GM12878 (cell line): ENCODE data around the gene PARM1.

Experiments
- ATF7 ChIP-seq: fragments of 450-650 bp; IDR thresholded peaks from 2 replicates; pipeline ENCODE4 v1.6.1; 2016; ENCODE audit warnings: low read depth, mild to moderate bottlenecking
- EGR1 ChIP-seq, 2 experiments: IDR thresholded peaks; 1 replicate in 1 of 2; 2 replicates in 1 of 2; pipeline ENCODE4 v1.6.1; 2011 to 2012; ENCODE audit warnings: low read depth in 2 of 2, low read length in 2 of 2, borderline replicate concordance in 1 of 2, mild to moderate bottlenecking in 1 of 2, moderate library complexity in 1 of 2
- JUNB ChIP-seq: IDR thresholded peaks from 2 replicates; pipeline ENCODE4 v1.6.1; 2016; ENCODE audit warnings: antibody characterized with exemption, mild to moderate bottlenecking
- NR2C2 ChIP-seq: IDR thresholded peaks from 2 replicates; pipeline ENCODE4 v1.6.1; 2011; ENCODE audit warnings: borderline replicate concordance, low read depth; ENCODE audit not compliant: control insufficient read depth, insufficient read length
- RBBP5 ChIP-seq: fragments of 200-600 bp; sonication (generic); conservative IDR thresholded peaks from 2 replicates; pipeline ENCODE4 v1.6.1; 2016
- TCF3 ChIP-seq: IDR thresholded peaks from 2 replicates; pipeline ENCODE4 v1.6.1; 2012; ENCODE audit warnings: low read depth, mild to moderate bottlenecking, low read length, borderline replicate concordance; ENCODE audit not compliant: insufficient read depth
- TF ChIP-seq, protein P1 (sequence below), 3 experiments: IDR thresholded peaks in 2 of 3; conservative IDR thresholded peaks in 1 of 3; 2 replicates each; pipeline ENCODE4 v1.5.1; 2011; ENCODE audit warnings: low read depth in 3 of 3, low read length in 3 of 3, mild to moderate bottlenecking in 3 of 3, control low read depth in 2 of 3, moderate library complexity in 2 of 3, inconsistent platforms in 1 of 3, mixed read lengths in 1 of 3; ENCODE audit not compliant: control insufficient read depth in 2 of 3, insufficient read depth in 1 of 3; ENCODE audit errors: extremely low read depth in 1 of 3

DNA sequence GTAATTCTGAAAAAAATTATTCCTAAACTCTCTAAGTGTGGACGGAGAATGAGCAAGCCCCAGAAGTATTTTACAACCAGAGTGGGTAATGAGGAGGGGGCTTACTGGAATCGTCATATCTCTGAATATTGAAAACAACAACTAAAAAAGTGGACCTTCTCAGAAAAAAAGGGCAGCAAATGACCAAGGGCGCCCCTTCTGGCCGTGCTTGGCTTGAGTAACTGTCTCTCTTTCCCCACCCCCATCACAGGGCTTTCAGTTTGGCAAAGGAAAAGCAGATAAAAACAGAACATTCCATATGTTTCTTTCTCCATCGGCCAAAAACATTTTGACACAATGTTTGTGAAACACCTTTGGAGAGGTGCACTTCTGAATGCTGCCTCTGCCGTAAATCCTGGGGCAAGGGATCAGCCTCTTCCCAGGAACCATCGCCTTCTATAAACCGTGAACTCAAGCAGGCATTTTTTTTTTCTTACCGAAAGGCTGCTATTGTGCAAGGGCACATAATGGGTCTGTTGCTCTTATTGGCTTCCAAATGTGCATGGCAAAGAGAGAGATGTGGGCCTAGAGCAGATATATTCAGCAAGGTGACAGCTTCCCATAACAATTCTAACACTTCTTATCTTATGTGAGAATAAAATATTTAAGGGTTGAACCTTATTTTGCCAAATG lies 115.4 kb downstream of the PARM1 start:
- TF ChIP-seq JUNB, result no peak
- no peak for TF ChIP-seq EGR1 (IDR thresholded peaks at IDR 0.05; ENCODE audit: borderline replicate concordance in 1 of 2, low read depth in 2 of 2, low read length in 2 of 2)
- TF ChIP-seq, protein P1, sequence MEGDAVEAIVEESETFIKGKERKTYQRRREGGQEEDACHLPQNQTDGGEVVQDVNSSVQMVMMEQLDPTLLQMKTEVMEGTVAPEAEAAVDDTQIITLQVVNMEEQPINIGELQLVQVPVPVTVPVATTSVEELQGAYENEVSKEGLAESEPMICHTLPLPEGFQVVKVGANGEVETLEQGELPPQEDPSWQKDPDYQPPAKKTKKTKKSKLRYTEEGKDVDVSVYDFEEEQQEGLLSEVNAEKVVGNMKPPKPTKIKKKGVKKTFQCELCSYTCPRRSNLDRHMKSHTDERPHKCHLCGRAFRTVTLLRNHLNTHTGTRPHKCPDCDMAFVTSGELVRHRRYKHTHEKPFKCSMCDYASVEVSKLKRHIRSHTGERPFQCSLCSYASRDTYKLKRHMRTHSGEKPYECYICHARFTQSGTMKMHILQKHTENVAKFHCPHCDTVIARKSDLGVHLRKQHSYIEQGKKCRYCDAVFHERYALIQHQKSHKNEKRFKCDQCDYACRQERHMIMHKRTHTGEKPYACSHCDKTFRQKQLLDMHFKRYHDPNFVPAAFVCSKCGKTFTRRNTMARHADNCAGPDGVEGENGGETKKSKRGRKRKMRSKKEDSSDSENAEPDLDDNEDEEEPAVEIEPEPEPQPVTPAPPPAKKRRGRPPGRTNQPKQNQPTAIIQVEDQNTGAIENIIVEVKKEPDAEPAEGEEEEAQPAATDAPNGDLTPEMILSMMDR (IDR thresholded peaks at IDR 0.05 in 2 of 3, conservative IDR thresholded peaks at IDR 0.05 in 1 of 3; ENCODE audit: control insufficient read depth in 2 of 3, extremely low read depth in 1 of 3, insufficient read depth in 1 of 3, low read depth in 3 of 3, low read length in 3 of 3), result peak; percentile 11 to 35 (median 17); a peak in 3 of 6 replicates
- TF ChIP-seq RBBP5, result no peak
- TF ChIP-seq TCF3, result no peak
- TF ChIP-seq ATF7, result no peak
- TF ChIP-seq NR2C2, result no peak
